Epidermal melanocyte (primary cell): ENCODE results near the gene MDFI.

Experiments
- DNase-seq: peaks from one replicate; pipeline ENCODE4 v3.0.0; 2011; ENCODE audit warnings: low spot score; ENCODE audit not compliant: insufficient read length

MDFI gene

DNA sequence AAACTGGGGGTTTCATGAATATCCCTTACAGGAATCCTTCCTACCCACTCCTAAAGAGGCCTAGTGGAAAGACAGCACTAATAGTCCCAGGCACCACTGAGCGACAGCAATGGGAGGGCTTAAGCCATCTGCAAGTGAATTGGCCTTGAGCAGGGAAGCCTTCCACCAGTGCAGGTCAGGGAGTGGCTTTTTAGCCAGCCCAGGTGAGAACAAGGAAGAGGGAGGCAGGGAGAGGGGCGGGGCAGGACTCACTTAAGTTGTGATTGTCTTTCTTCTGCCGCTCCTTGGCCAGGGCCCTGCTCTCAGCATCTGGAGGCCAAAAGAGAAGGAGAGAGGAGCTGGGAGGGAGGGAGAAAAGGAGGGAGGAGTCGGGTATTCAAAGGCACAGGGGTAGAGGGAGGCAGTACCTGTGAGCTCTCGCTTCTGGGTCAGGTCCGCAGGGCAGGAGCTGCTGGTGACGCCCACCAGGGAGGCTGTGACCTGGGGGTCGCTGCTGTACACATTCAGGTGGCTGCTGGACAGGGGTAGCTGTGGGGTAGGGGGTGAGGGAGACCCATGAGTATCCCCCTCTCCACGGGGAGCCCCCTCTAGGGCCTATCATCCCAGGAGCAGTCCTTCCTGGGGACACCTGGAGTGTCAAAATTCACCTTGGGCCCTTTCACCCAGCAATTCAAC, 49.4 kb downstream of the MDFI start:
- DNase-seq, result no peak

DNA sequence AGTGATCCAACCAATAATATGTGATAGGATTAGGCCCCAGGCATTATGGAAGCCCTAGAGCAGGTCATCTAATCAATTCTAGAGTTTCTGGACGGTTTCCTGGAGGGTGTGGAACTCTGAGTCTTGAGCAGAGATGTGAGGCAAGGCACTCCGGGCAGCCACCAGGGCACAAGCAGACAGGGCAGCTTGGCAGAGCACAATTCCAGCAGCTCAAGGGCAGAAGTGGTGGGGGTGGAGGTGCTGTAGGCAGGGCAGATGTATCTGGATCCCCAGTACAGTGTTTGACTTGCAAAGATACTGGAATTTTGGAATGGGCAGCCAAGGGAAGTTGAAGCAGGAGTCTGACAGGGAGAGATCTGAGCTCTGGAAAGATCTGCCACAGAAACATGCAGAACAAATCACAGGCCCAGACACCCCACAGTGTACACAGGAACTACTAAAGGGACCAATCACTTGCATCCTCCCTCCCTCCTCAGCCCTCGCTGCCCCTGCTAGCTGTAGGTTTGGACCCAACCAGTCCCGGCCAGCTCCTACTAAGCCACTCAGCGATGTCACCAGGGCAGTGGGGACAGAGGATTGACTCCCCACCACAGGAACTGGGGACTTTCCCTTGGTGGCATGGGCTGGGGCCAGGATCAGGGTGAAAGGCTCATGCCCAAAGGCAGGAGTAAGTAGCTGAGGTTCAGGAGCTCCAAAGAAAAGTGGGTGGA, 50.1 kb downstream of the MDFI start:
- no peak for DNase-seq

DNA sequence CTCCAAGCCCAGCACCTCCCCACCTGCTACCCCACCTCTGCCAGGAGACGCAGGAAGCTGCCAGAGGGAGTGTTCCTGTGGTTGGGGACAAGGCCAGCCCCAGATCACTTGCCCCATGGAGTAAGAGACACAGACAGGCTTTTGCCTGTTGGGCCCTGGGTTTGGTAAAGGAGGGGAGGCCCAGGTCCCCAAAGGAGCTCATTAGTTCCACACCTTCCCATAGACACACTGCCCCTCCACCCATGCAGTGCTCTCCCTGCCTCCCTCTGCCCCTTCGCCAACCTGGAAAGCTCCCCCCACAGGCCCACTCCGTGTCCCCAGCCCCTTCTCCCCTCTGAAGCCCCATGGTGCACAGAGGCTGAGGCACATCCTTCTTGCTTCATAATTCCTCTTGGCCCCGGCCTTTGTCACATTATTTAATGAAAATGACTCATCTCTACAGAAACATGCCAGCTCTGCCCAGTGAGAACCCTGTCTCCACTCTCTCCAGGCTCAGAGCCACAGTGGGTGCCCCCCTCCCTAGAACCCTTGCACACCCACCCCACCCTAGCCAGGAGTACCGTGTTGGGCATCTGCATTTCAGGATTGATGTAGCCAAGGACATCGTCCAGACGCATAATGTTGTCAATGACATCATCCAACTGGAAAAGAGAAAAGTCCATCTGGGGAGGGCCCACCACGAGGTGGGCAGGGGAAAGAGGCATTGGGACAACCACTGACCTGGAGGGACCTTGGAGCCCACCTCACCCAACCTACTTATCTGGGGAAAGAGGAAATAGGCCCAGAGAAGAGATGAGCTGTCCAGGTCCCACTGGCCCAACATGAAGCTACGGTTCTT, 51.1 kb downstream of the MDFI start:
- no peak for DNase-seq

DNA sequence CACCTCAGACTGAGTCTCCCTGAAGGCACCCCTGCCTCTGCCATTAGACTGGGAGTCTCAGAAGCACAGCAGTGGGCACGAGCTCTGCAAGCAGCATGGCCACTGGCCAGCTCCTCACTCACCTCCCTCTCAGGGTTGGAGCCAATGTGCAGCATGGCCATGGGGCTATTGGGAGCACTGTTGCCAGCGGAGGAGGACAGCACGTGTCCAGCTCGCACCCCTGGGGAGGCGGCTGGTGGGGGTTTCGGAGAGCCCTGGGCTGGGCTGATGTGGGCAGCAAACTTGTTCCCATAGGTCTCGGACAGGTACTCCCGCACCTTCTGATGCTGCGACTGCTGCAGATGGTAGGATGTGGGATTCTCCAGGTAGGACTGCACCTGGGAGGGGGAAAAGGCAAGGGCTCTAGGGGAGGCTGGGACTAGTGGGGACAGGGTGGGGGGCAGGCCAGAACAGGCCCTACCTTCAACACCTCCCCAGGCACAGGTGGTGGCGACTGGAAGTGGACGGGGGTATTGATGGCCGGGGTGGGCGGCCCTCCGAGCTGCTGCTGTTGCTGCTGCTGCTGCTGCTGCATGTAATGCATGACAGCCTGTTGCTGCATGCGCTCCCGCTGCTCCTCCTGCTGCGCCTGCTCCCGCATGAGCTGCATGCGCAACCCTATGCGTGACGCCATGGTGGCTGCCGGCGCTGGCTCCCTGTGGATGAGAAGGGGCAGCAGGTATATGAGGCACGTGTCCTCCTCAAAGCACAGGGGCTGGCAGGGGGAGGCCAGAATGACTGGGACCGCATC, 52.5 kb downstream of the MDFI start:
- no peak for DNase-seq

GRCh38 chr6:41691426-41692079, 53.3 kb downstream of the MDFI start:
- no peak for DNase-seq

DNA sequence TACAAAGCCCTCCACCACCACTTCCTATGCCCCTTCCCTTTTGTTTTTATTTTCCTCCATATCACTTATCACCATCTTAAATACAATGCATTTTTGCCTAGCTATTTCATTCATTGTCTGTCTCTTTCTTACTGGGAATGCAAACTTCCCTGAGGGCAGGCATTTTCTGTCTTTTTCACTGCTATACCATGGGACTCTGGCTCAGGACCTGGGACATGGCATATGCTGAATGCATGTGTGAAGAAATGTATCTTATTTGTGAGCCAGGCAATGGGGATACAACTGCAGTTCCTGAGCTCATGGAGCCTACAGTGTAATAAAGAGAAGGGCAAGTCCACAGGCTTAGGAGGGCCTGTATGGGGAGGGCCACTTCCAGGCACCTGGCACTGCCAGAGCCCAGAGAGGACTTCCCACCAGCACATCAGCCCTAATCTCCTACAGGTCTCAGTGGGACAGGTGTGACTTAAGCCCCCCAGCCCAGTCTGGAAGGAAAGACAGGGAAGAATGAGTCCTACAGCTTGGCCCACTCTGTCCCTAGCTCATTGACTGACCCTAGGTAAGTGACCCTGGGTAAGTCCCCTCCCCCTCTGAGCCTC, 53.9 kb downstream of the MDFI start:
- DNase-seq, result no peak

DNA sequence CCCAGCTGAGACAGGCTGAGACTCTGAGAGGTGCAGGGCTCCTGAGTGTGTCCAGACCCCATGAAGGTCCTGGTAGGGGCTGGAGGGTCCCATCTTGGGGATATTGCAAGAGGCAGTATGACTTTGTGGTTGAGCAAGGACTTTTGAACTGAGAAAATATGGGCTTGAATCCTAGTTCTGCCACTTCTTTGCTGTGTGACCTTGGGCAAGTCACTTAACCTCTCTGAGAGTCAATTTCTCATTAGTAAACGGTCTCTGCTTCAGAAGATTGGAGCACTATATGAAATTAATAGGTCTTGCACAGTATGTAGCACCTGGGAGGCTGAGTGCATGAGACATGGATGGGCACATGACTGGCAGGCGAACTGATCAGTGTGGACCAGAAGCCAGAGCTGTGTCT, 54.5 kb downstream of the MDFI start:
- DNase-seq, result no peak

GRCh38 chr6:41693281-41694240, 55.3 kb downstream of the MDFI start:
- DNase-seq, result no peak

- DNase-seq, result no peak
Measured at GRCh38 chr6:41694815-41695526, 56.7 kb downstream of the MDFI start.

DNA sequence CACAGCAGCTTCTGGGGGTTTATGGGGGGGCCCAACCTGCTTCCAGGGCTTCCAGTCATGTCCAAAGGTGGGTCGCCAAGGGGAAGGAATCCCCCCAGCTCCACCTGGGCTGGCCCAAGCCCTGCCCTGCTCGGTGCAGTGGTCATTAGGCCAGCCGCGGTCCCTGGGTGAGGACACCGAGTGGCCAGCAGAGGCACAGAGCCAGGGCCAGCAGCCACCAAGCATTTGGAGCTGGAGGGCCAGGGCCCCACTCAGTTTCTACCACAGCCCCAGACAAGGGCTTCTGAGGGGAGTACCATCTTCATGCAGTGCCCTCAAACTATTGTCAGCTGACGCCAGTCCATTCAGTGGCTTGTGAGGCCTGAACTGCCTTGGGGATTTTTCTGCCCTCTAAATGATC, 57.6 kb downstream of the MDFI start:
- DNase-seq, result no peak

- DNase-seq, result no peak
Measured at GRCh38 chr6:41696788-41697187, 58.5 kb downstream of the MDFI start.

- peak; percentile 34 for DNase-seq
Measured at GRCh38 chr6:41697861-41698781, 59.9 kb downstream of the MDFI start.

GRCh38 chr6:41699063-41699462, 60.8 kb downstream of the MDFI start:
- DNase-seq, result no peak

- DNase-seq, result no peak
Measured at GRCh38 chr6:41700463-41701347, 62.4 kb downstream of the MDFI start.

DNA sequence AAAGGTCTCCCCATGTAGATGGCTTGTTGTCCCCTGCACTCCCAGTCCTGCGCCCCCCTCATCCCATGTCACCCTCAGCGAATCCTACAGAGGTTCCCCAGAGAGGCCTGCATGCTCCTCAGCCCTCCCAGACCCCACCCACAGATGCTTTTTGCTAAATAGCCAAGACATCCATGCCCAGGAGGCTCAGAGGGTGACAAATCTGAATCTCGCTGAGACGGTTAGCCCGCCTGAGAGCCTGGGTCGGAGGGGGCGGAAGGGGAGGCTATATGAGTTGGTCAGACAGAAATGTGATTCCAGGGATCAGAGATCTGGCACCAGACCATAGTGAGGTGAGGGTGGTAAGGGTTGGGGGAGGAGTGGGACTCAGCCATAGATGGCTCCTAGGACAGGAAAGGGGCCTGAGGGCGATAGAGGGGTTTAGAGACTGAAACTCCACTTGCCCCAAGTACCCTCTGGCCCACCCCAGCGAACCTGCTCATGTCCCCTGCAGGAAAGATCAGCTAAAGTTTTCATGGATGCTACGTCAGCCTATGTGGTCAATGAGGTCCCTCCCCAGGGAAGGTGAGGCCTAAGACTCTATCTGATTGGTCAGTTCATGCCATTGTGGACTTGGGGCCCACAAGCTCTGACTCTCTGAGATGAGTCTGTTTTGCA, 63.9 kb downstream of the MDFI start:
- no peak for DNase-seq
